Measurements from ENCODE around the gene ZYG11A. TPM values are rescaled to one million over a fixed set of nuclear protein-coding genes. Genes with fewer than 3 reads are reported as not detected.

ZYG11A gene
- polyA plus RNA-seq, 2 of the 4 experiments (the other 2 are of a cell fraction): 2.6 to 4.8 TPM

DNA sequence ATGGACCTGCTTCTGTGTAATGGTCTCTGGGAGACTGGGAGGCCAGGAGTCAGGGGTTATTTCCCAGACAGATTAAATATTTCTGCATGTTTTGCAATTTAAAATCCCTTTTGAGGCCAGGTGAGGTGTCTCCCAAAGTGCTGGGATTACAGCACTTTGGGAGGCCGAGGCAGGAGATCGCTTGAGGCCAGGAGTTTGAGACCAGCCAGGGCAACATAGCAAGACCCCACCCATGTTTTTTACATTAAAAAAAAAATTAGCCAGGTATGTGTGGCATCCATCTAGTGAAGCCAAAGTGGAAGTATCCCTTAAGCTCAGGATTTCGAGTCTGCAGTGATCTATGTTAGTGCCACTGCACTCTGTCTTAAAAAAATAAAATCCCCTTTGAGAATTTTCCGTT, 44.9 kb downstream of the ZYG11A start:
- TF ChIP-seq KDM1A (IDR thresholded peaks at IDR 0.05; ENCODE audit: low read depth): no peak
- no peak for TF ChIP-seq HDAC2 (IDR thresholded peaks at IDR 0.05)
- TF ChIP-seq MAZ (IDR thresholded peaks at IDR 0.05; ENCODE audit: borderline replicate concordance, low read depth, low read length): no peak
- TF ChIP-seq EHF (CRISPR knock-in tag; IDR thresholded peaks at IDR 0.05): no peak
- no peak for TF ChIP-seq KDM5A (IDR thresholded peaks at IDR 0.05)
- POLR2A ChIA-PET: no interaction called here
- H3K9me3 ChIP-seq: no peaks in the 10 kb centered on the region
- no peak overlapping the region for H3K27ac ChIP-seq
- no peak overlapping the region for H3K4me2 ChIP-seq
- WGBS (ENCODE audit: missing lambda C conversion rate): 91% methylated on average over 4 of the region's 4 CpGs
- no peak overlapping the region for H3K4me3 ChIP-seq
- no peak for ATAC-seq
- FAIRE-seq: no peak
- H3K4me1 ChIP-seq: no peaks in the 10 kb centered on the region
- no peak for DNase-seq (ENCODE audit: low read depth in 1 of 2, low spot score in 1 of 2)
- CTCF ChIA-PET: no interaction called here

DNA sequence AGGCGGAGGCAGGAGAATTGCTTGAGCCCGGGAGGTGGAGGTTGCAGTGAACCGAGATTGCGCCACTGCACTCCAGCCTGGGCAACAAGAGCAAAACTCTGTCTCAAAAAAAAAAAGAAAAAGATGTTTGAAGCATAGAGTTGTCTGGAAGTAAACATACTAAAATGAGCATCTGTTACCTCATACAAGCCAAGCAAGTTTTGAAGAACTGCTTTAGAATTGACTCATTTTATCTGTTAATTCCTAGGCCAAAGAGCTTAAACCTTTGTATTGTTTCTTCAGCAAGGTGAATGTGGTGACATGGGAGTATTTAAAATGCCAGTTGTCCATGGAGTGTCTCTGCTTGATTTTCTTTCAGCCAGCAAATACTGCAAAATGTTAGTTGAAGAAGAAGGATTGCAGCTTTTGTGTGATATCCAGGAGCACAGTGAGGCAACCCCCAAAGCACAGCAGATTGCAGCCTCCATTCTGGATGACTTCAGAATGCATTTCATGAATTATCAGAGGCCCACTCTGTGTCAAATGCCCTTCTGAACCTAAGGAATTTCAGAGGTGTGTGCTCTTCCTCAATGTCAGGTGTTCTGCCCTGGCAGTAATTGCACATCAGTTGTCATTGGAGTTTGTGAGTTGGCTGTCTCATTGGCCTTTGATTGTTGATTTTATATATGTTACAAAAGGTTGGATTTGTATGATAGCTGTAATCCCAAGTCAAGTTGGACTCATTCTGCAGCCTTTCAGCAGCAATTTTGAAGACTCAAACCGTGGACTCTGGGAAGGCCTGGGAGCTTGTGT, 50.1 kb downstream of the ZYG11A start:
- POLR2A ChIA-PET: interaction anchor here (0.5 kb wide), 1 partner anchor 30 kb away, joined by 3 read pairs; no protein-coding TSS in a partner anchor
- FAIRE-seq: no peak

DNA sequence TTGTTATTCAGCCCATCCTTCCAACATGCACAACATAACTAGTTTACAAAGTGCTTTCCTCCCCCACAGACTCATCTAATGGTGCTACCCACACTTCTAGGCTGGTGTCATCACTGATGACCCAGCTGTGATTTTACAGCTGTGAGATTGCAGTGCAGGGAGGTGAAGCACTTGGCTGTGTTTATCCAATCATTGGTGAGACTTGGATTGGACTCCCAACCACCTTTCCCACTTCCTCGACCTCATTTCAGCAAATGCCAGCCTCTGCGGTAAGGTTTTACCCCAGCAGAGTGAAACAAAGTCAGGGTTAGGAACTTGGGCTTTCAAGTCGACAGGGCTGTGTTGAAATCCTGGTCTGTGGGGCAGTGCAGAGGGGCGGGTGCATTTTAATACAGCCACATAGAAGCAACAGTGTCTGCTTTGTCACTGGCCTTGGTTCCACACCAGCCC, 56.9 kb downstream of the ZYG11A start:
- ATAC-seq (no peak), FAIRE-seq (no peak), DNase-seq (ENCODE audit: low read depth in 1 of 2, low spot score in 1 of 2) (no peak)
- no peaks in the 10 kb centered on the region for H3K9me3 ChIP-seq
- POLR2A ChIA-PET: interaction anchor here (0.5 kb wide), 1 partner anchor 22 kb away, joined by 4 read pairs; the partner anchor contains the start of gene ECHDC2
- no peak overlapping the region for H3K27ac ChIP-seq
- CTCF ChIA-PET: no interaction called here
- no peak overlapping the region for H3K4me3 ChIP-seq
- TF ChIP-seq, protein P1, sequence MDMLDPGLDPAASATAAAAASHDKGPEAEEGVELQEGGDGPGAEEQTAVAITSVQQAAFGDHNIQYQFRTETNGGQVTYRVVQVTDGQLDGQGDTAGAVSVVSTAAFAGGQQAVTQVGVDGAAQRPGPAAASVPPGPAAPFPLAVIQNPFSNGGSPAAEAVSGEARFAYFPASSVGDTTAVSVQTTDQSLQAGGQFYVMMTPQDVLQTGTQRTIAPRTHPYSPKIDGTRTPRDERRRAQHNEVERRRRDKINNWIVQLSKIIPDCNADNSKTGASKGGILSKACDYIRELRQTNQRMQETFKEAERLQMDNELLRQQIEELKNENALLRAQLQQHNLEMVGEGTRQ (IDR thresholded peaks at IDR 0.05): no peak
- TF ChIP-seq, protein P2, sequence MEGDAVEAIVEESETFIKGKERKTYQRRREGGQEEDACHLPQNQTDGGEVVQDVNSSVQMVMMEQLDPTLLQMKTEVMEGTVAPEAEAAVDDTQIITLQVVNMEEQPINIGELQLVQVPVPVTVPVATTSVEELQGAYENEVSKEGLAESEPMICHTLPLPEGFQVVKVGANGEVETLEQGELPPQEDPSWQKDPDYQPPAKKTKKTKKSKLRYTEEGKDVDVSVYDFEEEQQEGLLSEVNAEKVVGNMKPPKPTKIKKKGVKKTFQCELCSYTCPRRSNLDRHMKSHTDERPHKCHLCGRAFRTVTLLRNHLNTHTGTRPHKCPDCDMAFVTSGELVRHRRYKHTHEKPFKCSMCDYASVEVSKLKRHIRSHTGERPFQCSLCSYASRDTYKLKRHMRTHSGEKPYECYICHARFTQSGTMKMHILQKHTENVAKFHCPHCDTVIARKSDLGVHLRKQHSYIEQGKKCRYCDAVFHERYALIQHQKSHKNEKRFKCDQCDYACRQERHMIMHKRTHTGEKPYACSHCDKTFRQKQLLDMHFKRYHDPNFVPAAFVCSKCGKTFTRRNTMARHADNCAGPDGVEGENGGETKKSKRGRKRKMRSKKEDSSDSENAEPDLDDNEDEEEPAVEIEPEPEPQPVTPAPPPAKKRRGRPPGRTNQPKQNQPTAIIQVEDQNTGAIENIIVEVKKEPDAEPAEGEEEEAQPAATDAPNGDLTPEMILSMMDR (IDR thresholded peaks at IDR 0.05): no peak
- TF ChIP-seq BHLHE40 (IDR thresholded peaks at IDR 0.05; ENCODE audit: low read depth, low read length) (no peak), SREBF2 (IDR thresholded peaks at IDR 0.05) (no peak), CBX8 (IDR thresholded peaks at IDR 0.05) (no peak)
- no peak overlapping the region for H3K4me2 ChIP-seq
- H3K4me1 ChIP-seq: no peaks in the 10 kb centered on the region
- WGBS (ENCODE audit: missing lambda C conversion rate): 46% methylated on average over 4 of the region's 4 CpGs

More for the DNA sequence above, 50.1 kb downstream of the ZYG11A start:
- H3K4me3 ChIP-seq: no peak overlapping the region
- WGBS (ENCODE audit: missing lambda C conversion rate): 85% methylated on average over 5 of the region's 5 CpGs
- no peak for TF ChIP-seq POLR2AphosphoS2 (conservative IDR thresholded peaks at IDR 0.05; ENCODE audit: low read length)
- TF ChIP-seq RFX5 (IDR thresholded peaks at IDR 0.05): no peak
- no peak for TF ChIP-seq JUNB (IDR thresholded peaks at IDR 0.05)
- TF ChIP-seq POLR2A (IDR thresholded peaks at IDR 0.05; ENCODE audit: low read length): no peak
- no peak for TF ChIP-seq TP53 (CRISPR knock-in tag; IDR thresholded peaks at IDR 0.05)
- no peak for TF ChIP-seq JUN (IDR thresholded peaks at IDR 0.05)
- TF ChIP-seq, protein P3, sequence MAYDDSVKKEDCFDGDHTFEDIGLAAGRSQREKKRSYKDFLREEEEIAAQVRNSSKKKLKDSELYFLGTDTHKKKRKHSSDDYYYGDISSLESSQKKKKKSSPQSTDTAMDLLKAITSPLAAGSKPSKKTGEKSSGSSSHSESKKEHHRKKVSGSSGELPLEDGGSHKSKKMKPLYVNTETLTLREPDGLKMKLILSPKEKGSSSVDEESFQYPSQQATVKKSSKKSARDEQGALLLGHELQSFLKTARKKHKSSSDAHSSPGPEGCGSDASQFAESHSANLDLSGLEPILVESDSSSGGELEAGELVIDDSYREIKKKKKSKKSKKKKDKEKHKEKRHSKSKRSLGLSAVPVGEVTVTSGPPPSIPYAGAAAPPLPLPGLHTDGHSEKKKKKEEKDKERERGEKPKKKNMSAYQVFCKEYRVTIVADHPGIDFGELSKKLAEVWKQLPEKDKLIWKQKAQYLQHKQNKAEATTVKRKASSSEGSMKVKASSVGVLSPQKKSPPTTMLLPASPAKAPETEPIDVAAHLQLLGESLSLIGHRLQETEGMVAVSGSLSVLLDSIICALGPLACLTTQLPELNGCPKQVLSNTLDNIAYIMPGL (CRISPR knock-in tag; IDR thresholded peaks at IDR 0.05; ENCODE audit: borderline replicate concordance): no peak
- no peak for TF ChIP-seq ZNF302 (CRISPR knock-in tag; IDR thresholded peaks at IDR 0.05)
- TF ChIP-seq HOXA7 (CRISPR knock-in tag; IDR thresholded peaks at IDR 0.05): no peak
- TF ChIP-seq CBX8 (IDR thresholded peaks at IDR 0.05): no peak
- TF ChIP-seq NFE2L2 (conservative IDR thresholded peaks at IDR 0.05; ENCODE audit: low read length): no peak
- DNase-seq (ENCODE audit: low read depth in 1 of 2, low spot score in 1 of 2): no peak
- no peaks in the 10 kb centered on the region for H3K4me1 ChIP-seq
- no peaks in the 10 kb centered on the region for H3K9me3 ChIP-seq
- CTCF ChIA-PET: interaction anchor here (0.6 to 1.5 kb wide), 4 partner anchors 12 to 65 kb away, joined by 3 to 4 read pairs (median 3); partner anchors contain the start of gene ZYG11A
- no peak overlapping the region for H3K27ac ChIP-seq
- H3K4me2 ChIP-seq: no peak overlapping the region
- no peak for ATAC-seq

Measured in A549 (cell line).